GM23248 (cell line): ENCODE data around the gene PXT1.

Experiments
- EZH2 ChIP-seq: fragments of 200-600 bp; sonication (generic); IDR thresholded peaks from 2 replicates; pipeline ENCODE4 v1.6.1; 2018; ENCODE audit warnings: antibody characterized with exemption, mild to moderate bottlenecking; ENCODE audit not compliant: insufficient read depth, poor library complexity, severe bottlenecking
- EZH2phosphoT487 ChIP-seq: fragments of 200-600 bp; sonication (generic); IDR thresholded peaks from 2 replicates; pipeline ENCODE4 v1.6.1; 2018; ENCODE audit warnings: antibody characterized with exemption, moderate library complexity, mild to moderate bottlenecking, low read depth; ENCODE audit not compliant: insufficient read depth

DNA sequence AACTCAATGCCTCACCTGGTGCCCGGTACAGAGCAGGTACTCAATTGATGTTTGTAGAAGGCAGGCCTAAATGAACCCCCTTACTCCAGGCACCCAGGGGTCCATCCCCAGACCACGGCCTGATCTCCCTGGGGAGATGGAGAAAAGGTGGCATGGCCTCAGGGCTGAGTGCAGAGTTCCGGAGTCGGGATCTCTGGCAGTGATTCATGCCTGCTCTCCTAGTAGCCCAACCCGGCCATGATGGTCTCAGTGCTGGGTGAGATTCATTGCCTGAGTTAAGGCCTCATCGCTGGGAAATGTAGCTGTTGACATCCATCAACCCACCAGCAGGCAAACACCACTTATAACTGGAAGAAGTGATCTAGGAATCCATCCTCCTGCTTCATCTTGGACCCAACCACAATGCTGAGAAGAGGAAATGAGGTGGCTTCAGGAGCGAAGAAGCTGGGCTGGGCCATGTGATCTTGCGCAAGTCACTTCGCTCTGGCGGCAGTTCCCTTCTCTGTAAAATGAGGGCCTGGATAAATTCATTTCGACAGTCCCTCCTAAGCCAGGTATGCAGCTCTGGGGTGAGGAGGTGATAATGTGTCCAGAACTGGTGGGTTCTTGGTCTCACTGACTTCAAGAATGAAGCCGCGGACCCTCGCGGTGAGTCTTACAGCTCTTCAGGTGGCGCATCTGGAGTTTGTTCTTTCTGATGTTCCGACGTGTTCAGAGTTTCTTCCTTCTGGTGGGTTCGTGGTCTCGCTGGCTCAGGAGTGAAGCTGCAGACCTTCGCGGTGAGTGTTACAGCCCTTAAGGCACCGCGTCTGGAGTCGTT, 79.9 kb downstream of the PXT1 start:
- TF ChIP-seq EZH2phosphoT487 (no peak), EZH2 (no peak)
